Adrenal gland (tissue), 19 donors: ENCODE data around the gene ASIC3. TPM values are rescaled to one million over a fixed set of nuclear protein-coding genes. Genes with fewer than 3 reads are reported as not detected.

Experiments used
- DNase-seq, 7 donors: peaks; one replicate each; pipeline ENCODE4 v3.0.0-alpha.2; 2019 to 2020
- H3K27ac ChIP-seq, 5 donors: fragments of 200-600 bp; sonication (generic) in 4 of 5; 1 replicate in 3 of 5; 2 replicates in 2 of 5; pipeline versions ENCODE4 v1.5.1 to v1.8.0; 2016 to 2020; ENCODE audit warnings: mild to moderate bottlenecking in 1 of 5
- H3K27me3 ChIP-seq: fragments of 200-600 bp; 2 replicates; pipeline ENCODE4 v1.8.0; 2021
- H3K36me3 ChIP-seq, 2 donors: fragments of 200-600 bp; replicated peaks in 1 of 2; 1 replicate in 1 of 2; 2 replicates in 1 of 2; pipeline versions ENCODE4 v1.5.1 to v1.8.0; 2018 to 2022
- H3K4me1 ChIP-seq, 2 donors: fragments of 200-600 bp; replicated peaks in 1 of 2; 1 replicate in 1 of 2; 2 replicates in 1 of 2; pipeline versions ENCODE4 v1.5.1 to v1.8.0; 2018 to 2021
- H3K4me3 ChIP-seq, 4 donors: fragments of 200-600 bp; sonication (generic) in 3 of 4; one replicate each; pipeline ENCODE4 v1.5.1; 2016 to 2018
- H3K9me3 ChIP-seq, 3 donors: fragments of 200-600 bp; sonication (generic) in 1 of 3; replicated peaks in 1 of 3; 1 replicate in 2 of 3; 2 replicates in 1 of 3; pipeline versions ENCODE4 v1.5.1 to v1.8.0; 2016 to 2021
- CTCF ChIP-seq, 6 experiments: fragments of 450-650 bp in 4 of 6; fragments of 200-600 bp in 2 of 6; sonication (generic) in 1 of 6; IDR thresholded peaks; 1 replicate in 5 of 6; 2 replicates in 1 of 6; pipeline versions ENCODE4 v1.5.1 to v1.8.0; 2016 to 2021; ENCODE audit warnings: antibody characterized with exemption in 6 of 6, mild to moderate bottlenecking in 2 of 6, moderate library complexity in 1 of 6
- POLR2A ChIP-seq, 2 donors: fragments of 450-650 bp; IDR thresholded peaks; one replicate each; pipeline ENCODE4 v1.6.1; 2017; ENCODE audit warnings: antibody characterized with exemption in 2 of 2, mild to moderate bottlenecking in 2 of 2, moderate library complexity in 1 of 2
- WGBS, 4 donors: extraction: QIAGEN DNeasy Blood & Tissue Kit in 2 of 4; methylation state at CpG; one replicate each; pipeline versions ENCODE4 v1.1.5 to v1.1.7; 2013 to 2017; 5-methylcytosine and 5-hydroxymethylcytosine counted together
- intact Hi-C, 2 donors: fragments of 100-400 bp; cut with DNase I; formaldehyde crosslinking; loops; one replicate each; pipeline versions ENCODE4 v1.14.1 to v1.15.0; 2022 to 2023
- long read RNA-seq, 10 donors: library from polyadenylated mRNA in 3 of 10; unstranded in 2 of 10; stranded (forward) in 1 of 10; transcript quantifications; one replicate each; pipeline ENCODE4 v2.0.0 and lab custom pipeline, GENCODE V29; 2021 to 2026
- polyA plus RNA-seq, 3 donors: library from polyadenylated mRNA; stranded (reverse); fragments of 200-250 nt in 2 of 3; fragments of 350-450 nt in 1 of 3; fragmentation: Illumina TruSeq in 1 of 3; extraction: RNeasy Lipid Tissue Mini Kit (QIAGEN cat#74804) in 1 of 3; gene quantifications; one replicate each; pipeline ENCODE4 v1.2.3, GENCODE V29; 2013 to 2014
- total RNA-seq, 9 donors: library from RNA; depleted of rRNA in 4 of 9; stranded (reverse); fragments of >200 nt in 4 of 9; fragments of 120-200 nt in 1 of 9; fragmentation: NEBNext Ultra II Directional in 1 of 9; extraction: Animal tissue kit (Norgen Biotek cat#: 25700) in 1 of 9; gene quantifications; one replicate each; pipeline versions ENCODE4 v1.1.0 to v1.2.4, GENCODE V29; 2013 to 2023
- donor health status: healthy with polysubstance abuse.
- donor health status: Bipolar disorder and iron deficiency.
- donor health status: DM: yes; HTN: yes; CAD: no.
- donor health status: DM: no; HTN: no; CAD: no.
- donor health status: DM: no; HTN: no; CAD: no.
- donor health status: DM: yes; HTN: yes; CAD: no.

Gene ASIC3
- 1 to 10 TPM in 4 of 9 donors, under 1 TPM in 4, not detected in 1; 0.24 to 2.3 (median 1.1) TPM for total RNA-seq
- polyA plus RNA-seq, result 10 to 100 TPM in 2 of 3 donors, 1 to 10 TPM in 1; 1.2 to 32.7 (median 10.0) TPM
- long read RNA-seq, donor 1, result 0 reads
- long read RNA-seq, donor 2, result 0 reads
- long read RNA-seq, donor 3, result 0 reads
- long read RNA-seq, donor 4, result 0 reads
- long read RNA-seq, donor 5, partial matches to known transcripts, result 1 of 2 reads
- long read RNA-seq, donor 5, other reads (novel, unspliced or antisense), result 0 of 2 reads
- long read RNA-seq, donor 6, partial matches to known transcripts, result 1 of 2 reads
- long read RNA-seq, donor 6, other reads (novel, unspliced or antisense), result 1 of 2 reads
- long read RNA-seq, donor 7, result 0 reads
- long read RNA-seq, donor 8, partial matches to known transcripts, result 10 of 22 reads
- long read RNA-seq, donor 8, other reads (novel, unspliced or antisense), result 11 of 22 reads
- long read RNA-seq, donor 9, result 0 reads
- long read RNA-seq, donor 10, result 0 reads

- no peak for DNase-seq
- H3K36me3 ChIP-seq, result peaks cover 0 to 11% of the 10 kb centered on the region in 2 donors
- no peaks in the 10 kb centered on the region for H3K9me3 ChIP-seq
- H3K27me3 ChIP-seq, result no peaks in the 10 kb centered on the region
- 65 to 76% (median 70%) methylated on average over 12 to 22 of the region's 22 CpGs for WGBS, 4 donors
- no peak within 1 kb of the TSS for H3K27ac ChIP-seq
- intact Hi-C loops, result no loop called here
- H3K4me1 ChIP-seq, result peaks cover 0 to 3% of the 10 kb centered on the region in 2 donors
- no peak within 1 kb of the TSS for H3K4me3 ChIP-seq
- TF ChIP-seq CTCF (IDR thresholded peaks at IDR 0.05) (no peak), POLR2A (IDR thresholded peaks at IDR 0.05) (no peak)
Measured at GRCh38 chr7:151047976-151048815, at the start of gene ASIC3. TSS of gene ASIC3 (plus strand) at chr7:151048531. CDS start at chr7:151048886, 355 bp downstream.

GRCh38 chr7:150999001-150999400 lies 49.3 kb upstream of the ASIC3 start:
- no peak for DNase-seq
- H3K27ac ChIP-seq, result no peak overlapping the region
- H3K4me3 ChIP-seq, result no peak overlapping the region
- no peaks in the 10 kb centered on the region for H3K9me3 ChIP-seq
- H3K4me1 ChIP-seq, result no peaks in the 10 kb centered on the region
- H3K36me3 ChIP-seq, result no peaks in the 10 kb centered on the region
- intact Hi-C loops, result no loop called here
- TF ChIP-seq CTCF (IDR thresholded peaks at IDR 0.05) (no peak), POLR2A (IDR thresholded peaks at IDR 0.05) (no peak)
- 80 to 94% (median 88%) methylated on average over 1 to 12 of the region's 12 CpGs for WGBS, 4 donors
- no peaks in the 10 kb centered on the region for H3K27me3 ChIP-seq

- DNase-seq, result no peak
- Histone ChIP-seq H3K4me3 (no peak overlapping the region), H3K36me3 (no peaks in the 10 kb centered on the region), H3K27me3 (no peaks in the 10 kb centered on the region), H3K27ac (no peak overlapping the region), H3K9me3 (no peaks in the 10 kb centered on the region), H3K4me1 (no peaks in the 10 kb centered on the region)
- intact Hi-C loops, result no loop called here
- WGBS, 4 donors, result 76 to 89% (median 83%) methylated on average over 5 of the region's 5 CpGs
- no peak for TF ChIP-seq CTCF (IDR thresholded peaks at IDR 0.05)
- no peak for TF ChIP-seq POLR2A (IDR thresholded peaks at IDR 0.05)
Measured at GRCh38 chr7:150999497-151000230, 48.7 kb upstream of the ASIC3 start.
